HUES64 (cell line): Measurements from ENCODE around the gene TRIM72.

Experiments
- H3K27ac ChIP-seq: 2 replicates; pipeline ENCODE4 v1.7.0; 2013; ENCODE audit warnings: low read depth, low read length, inconsistent platforms
- H3K27me3 ChIP-seq: 2 replicates; pipeline ENCODE4 v1.6.1; 2013; ENCODE audit warnings: mild to moderate bottlenecking, low read length; ENCODE audit not compliant: insufficient read depth
- H3K36me3 ChIP-seq: 2 replicates; pipeline ENCODE4 v1.6.1; 2013; ENCODE audit warnings: mild to moderate bottlenecking, low read length; ENCODE audit not compliant: insufficient read depth
- H3K4me1 ChIP-seq: 2 replicates; pipeline ENCODE4 v1.6.1; 2013; ENCODE audit warnings: mild to moderate bottlenecking, low read length, moderate library complexity; ENCODE audit not compliant: insufficient read depth
- H3K4me3 ChIP-seq: 2 replicates; pipeline ENCODE4 v1.5.1; 2013; ENCODE audit warnings: mild to moderate bottlenecking, low read length, moderate library complexity
- H3K9ac ChIP-seq: 2 replicates; pipeline ENCODE4 v1.6.1; 2013; ENCODE audit warnings: mild to moderate bottlenecking, low read depth, low read length
- H3K9me3 ChIP-seq: 2 replicates; pipeline ENCODE4 v1.6.1; 2013; ENCODE audit warnings: low read depth, low read length; ENCODE audit not compliant: insufficient read depth
- whole genome bisulfite sequencing: fragments of 150-250, 120-280 bp; methylation state at CpG from one replicate; pipeline ENCODE4 v1.1.7; 2013; ENCODE audit warnings: missing lambda C conversion rate; 5-methylcytosine and 5-hydroxymethylcytosine counted together

Gene TRIM72

GRCh38 chr16:31201582-31202413, 12.1 kb upstream of the TRIM72 start:
- peak overlapping the region; percentile 31; the same call in 1 of the 2 replicates for H3K27ac ChIP-seq
- peaks cover 30% of the 10 kb centered on the region for H3K27me3 ChIP-seq
- WGBS: 15% methylated on average over 35 of the region's 35 CpGs
- H3K4me3 ChIP-seq: peak overlapping the region; percentile 64
- peaks cover 12% of the 10 kb centered on the region for H3K36me3 ChIP-seq
- H3K9ac ChIP-seq: peak overlapping the region; percentile 67
- no peaks in the 10 kb centered on the region for H3K4me1 ChIP-seq
- H3K9me3 ChIP-seq: no peaks in the 10 kb centered on the region

GRCh38 chr16:31202414-31203375, 11.2 kb upstream of the TRIM72 start, which contains the start of gene PYCARD:
Gene PYCARD (minus strand): TSS chr16:31202760. CDS start chr16:31202690, 70 bp downstream.
- Histone ChIP-seq H3K36me3 (peaks cover 9% of the 10 kb centered on the region; the same call in 1 of the 2 replicates), H3K4me1 (no peaks in the 10 kb centered on the region), H3K4me3 (peak within 1 kb of the TSS; percentile 64), H3K9ac (peak within 1 kb of the TSS; percentile 67), H3K9me3 (no peaks in the 10 kb centered on the region), H3K27ac (peak within 1 kb of the TSS; percentile 31; the same call in 1 of the 2 replicates), H3K27me3 (peaks cover 34% of the 10 kb centered on the region)
- 17% methylated on average over 69 of the region's 69 CpGs for WGBS

GRCh38 chr16:31204871-31205666, 8.8 kb upstream of the TRIM72 start:
- WGBS: 92% methylated on average over 9 of the region's 9 CpGs
- no peak overlapping the region for H3K27ac ChIP-seq
- H3K9ac ChIP-seq: no peak overlapping the region
- H3K27me3 ChIP-seq: peaks cover 34% of the 10 kb centered on the region
- H3K9me3 ChIP-seq: no peaks in the 10 kb centered on the region
- no peaks in the 10 kb centered on the region for H3K36me3 ChIP-seq
- H3K4me1 ChIP-seq: no peaks in the 10 kb centered on the region
- H3K4me3 ChIP-seq: no peak overlapping the region

GRCh38 chr16:31206776-31207175, 7.1 kb upstream of the TRIM72 start:
- no peaks in the 10 kb centered on the region for H3K9me3 ChIP-seq
- no peak overlapping the region for H3K9ac ChIP-seq
- H3K27me3 ChIP-seq: peaks cover 29% of the 10 kb centered on the region
- no peak overlapping the region for H3K27ac ChIP-seq
- no peaks in the 10 kb centered on the region for H3K36me3 ChIP-seq
- H3K4me1 ChIP-seq: no peaks in the 10 kb centered on the region
- no peak overlapping the region for H3K4me3 ChIP-seq
- 90% methylated on average over 6 of the region's 6 CpGs for WGBS

- no peak overlapping the region for H3K9ac ChIP-seq
- peaks cover 5% of the 10 kb centered on the region; the same call in 1 of the 2 replicates for H3K4me1 ChIP-seq
- no peaks in the 10 kb centered on the region for H3K9me3 ChIP-seq
- no peaks in the 10 kb centered on the region for H3K36me3 ChIP-seq
- H3K27ac ChIP-seq: no peak overlapping the region
- WGBS: 97% methylated on average over 1 of the region's 1 CpG
- H3K27me3 ChIP-seq: peaks cover 50% of the 10 kb centered on the region
- H3K4me3 ChIP-seq: no peak overlapping the region
These were observed 577 bp upstream of the TRIM72 start for GRCh38 chr16:31213342-31213741.

GRCh38 chr16:31214708-31215286, 878 bp downstream of the TRIM72 start:
- peak overlapping the region; percentile 63 for H3K9ac ChIP-seq
- WGBS: 2% methylated on average over 58 of the region's 58 CpGs
- H3K4me1 ChIP-seq: peaks cover 5% of the 10 kb centered on the region; the same call in 1 of the 2 replicates
- no peaks in the 10 kb centered on the region for H3K36me3 ChIP-seq
- 0 out of 2 replicates have a peak overlapping the region, but pooled peaks have one; percentile 35 for H3K27ac ChIP-seq
- H3K9me3 ChIP-seq: no peaks in the 10 kb centered on the region
- H3K4me3 ChIP-seq: peak overlapping the region; percentile 69
- H3K27me3 ChIP-seq: peaks cover 56% of the 10 kb centered on the region

GRCh38 chr16:31215287-31216162, 1.6 kb downstream of the TRIM72 start:
- peak overlapping the region; percentile 69 for H3K4me3 ChIP-seq
- H3K9ac ChIP-seq: peak overlapping the region; percentile 63; the same call in 1 of the 2 replicates
- 1% methylated on average over 63 of the region's 63 CpGs for WGBS

GRCh38 chr16:31216422-31217135, 2.7 kb downstream of the TRIM72 start, which contains the start of gene PYDC1:
Gene PYDC1 (minus strand): TSS chr16:31217135. CDS start chr16:31217028, 107 bp downstream.
- Histone ChIP-seq H3K27me3 (peaks cover 56% of the 10 kb centered on the region), H3K4me1 (peaks cover 5% of the 10 kb centered on the region; the same call in 1 of the 2 replicates), H3K36me3 (no peaks in the 10 kb centered on the region), H3K9me3 (no peaks in the 10 kb centered on the region), H3K9ac (no peak within 1 kb of the TSS), H3K4me3 (peak within 1 kb of the TSS; percentile 69), H3K27ac (no peak within 1 kb of the TSS)
- WGBS: 11% methylated on average over 52 of the region's 52 CpGs

More at GRCh38 chr16:31215287-31216162, 1.6 kb downstream of the TRIM72 start:
- peaks cover 56% of the 10 kb centered on the region for H3K27me3 ChIP-seq
- H3K36me3 ChIP-seq: no peaks in the 10 kb centered on the region
- H3K4me1 ChIP-seq: peaks cover 5% of the 10 kb centered on the region; the same call in 1 of the 2 replicates
- H3K27ac ChIP-seq: no peak overlapping the region
- H3K9me3 ChIP-seq: no peaks in the 10 kb centered on the region

GRCh38 chr16:31217136-31217530, 3.2 kb downstream of the TRIM72 start:
- Histone ChIP-seq H3K9me3 (no peaks in the 10 kb centered on the region), H3K27ac (no peak overlapping the region), H3K4me3 (peak overlapping the region; percentile 69), H3K9ac (no peak overlapping the region), H3K4me1 (peaks cover 5% of the 10 kb centered on the region; the same call in 1 of the 2 replicates), H3K27me3 (peaks cover 56% of the 10 kb centered on the region), H3K36me3 (no peaks in the 10 kb centered on the region)
- WGBS: 39% methylated on average over 4 of the region's 4 CpGs
